Liver (tissue), 3 donors: Measurements from ENCODE around the gene TAS1R2.

Source experiments
- ATF3 ChIP-seq: IDR thresholded peaks from 2 replicates; pipeline ENCODE4 v1.6.1; 2016; ENCODE audit warnings: antibody characterized with exemption
- GABPA ChIP-seq, 2 donors: IDR thresholded peaks in 1 of 2; conservative IDR thresholded peaks in 1 of 2; 2 replicates each; pipeline ENCODE4 v1.6.1; 2016; ENCODE audit warnings: antibody characterized with exemption in 2 of 2, mild to moderate bottlenecking in 1 of 2, moderate library complexity in 1 of 2
- JUND ChIP-seq, 2 donors: IDR thresholded peaks; 2 replicates each; pipeline ENCODE4 v1.6.1; 2016; ENCODE audit warnings: antibody characterized with exemption in 2 of 2
- MAX ChIP-seq: IDR thresholded peaks from 2 replicates; pipeline ENCODE4 v1.6.1; 2016; ENCODE audit warnings: antibody characterized with exemption
- NR2F2 ChIP-seq: IDR thresholded peaks from 2 replicates; pipeline ENCODE4 v1.6.1; 2016; ENCODE audit warnings: antibody characterized with exemption
- RXRA ChIP-seq, 2 donors: IDR thresholded peaks; 2 replicates each; pipeline ENCODE4 v1.6.1; 2017 to 2018; ENCODE audit warnings: antibody characterized with exemption in 2 of 2, mild to moderate bottlenecking in 1 of 2
- YY1 ChIP-seq: IDR thresholded peaks from 2 replicates; pipeline ENCODE4 v1.6.1; 2016; ENCODE audit warnings: antibody characterized with exemption, mild to moderate bottlenecking
- TF ChIP-seq, protein P1 (sequence below): fragments of 150-350 bp; IDR thresholded peaks from 2 replicates; pipeline ENCODE4 v1.5.1; 2017; ENCODE audit warnings: improper control_type of control experiment, low read depth, low read length; ENCODE audit not compliant: missing input control
- donor health status: healthy.
- donor health status: healthy.

DNA sequence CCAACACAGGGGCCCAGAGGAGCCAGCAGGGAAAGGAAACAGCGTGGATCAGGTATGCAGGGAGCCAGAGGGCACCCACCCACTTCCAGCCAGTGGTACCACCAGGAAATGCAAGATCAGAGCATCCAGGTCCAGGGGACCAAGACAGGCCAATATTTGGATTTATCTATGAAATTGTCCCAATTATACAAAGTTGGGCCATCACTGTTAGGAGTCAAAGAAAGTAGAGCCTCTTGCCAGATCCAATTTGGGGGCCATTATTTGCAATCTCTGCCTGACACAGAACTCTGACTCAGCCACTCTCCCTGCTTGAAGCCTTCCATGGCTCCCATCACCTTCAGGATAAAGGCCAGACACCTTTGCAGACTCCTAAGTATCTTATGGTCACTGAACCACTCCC, 21.1 kb upstream of the TAS1R2 start:
- TF ChIP-seq MAX: no peak
- TF ChIP-seq, protein P1, sequence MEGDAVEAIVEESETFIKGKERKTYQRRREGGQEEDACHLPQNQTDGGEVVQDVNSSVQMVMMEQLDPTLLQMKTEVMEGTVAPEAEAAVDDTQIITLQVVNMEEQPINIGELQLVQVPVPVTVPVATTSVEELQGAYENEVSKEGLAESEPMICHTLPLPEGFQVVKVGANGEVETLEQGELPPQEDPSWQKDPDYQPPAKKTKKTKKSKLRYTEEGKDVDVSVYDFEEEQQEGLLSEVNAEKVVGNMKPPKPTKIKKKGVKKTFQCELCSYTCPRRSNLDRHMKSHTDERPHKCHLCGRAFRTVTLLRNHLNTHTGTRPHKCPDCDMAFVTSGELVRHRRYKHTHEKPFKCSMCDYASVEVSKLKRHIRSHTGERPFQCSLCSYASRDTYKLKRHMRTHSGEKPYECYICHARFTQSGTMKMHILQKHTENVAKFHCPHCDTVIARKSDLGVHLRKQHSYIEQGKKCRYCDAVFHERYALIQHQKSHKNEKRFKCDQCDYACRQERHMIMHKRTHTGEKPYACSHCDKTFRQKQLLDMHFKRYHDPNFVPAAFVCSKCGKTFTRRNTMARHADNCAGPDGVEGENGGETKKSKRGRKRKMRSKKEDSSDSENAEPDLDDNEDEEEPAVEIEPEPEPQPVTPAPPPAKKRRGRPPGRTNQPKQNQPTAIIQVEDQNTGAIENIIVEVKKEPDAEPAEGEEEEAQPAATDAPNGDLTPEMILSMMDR: no peak
- no peak for TF ChIP-seq YY1
- TF ChIP-seq NR2F2: no peak
- TF ChIP-seq ATF3: no peak
- no peak for TF ChIP-seq JUND (IDR thresholded peaks at IDR 0.05)
- no peak for TF ChIP-seq RXRA (IDR thresholded peaks at IDR 0.05)
- TF ChIP-seq GABPA (IDR thresholded peaks at IDR 0.05 in 1 of 2, conservative IDR thresholded peaks at IDR 0.05 in 1 of 2): no peak
